Measurements from ENCODE around the gene ADAM33. TPM values are rescaled to one million over a fixed set of nuclear protein-coding genes. Genes with fewer than 3 reads are reported as not detected.

ADAM33 gene
- total RNA-seq, 1 donor: 11.2 TPM

DNA sequence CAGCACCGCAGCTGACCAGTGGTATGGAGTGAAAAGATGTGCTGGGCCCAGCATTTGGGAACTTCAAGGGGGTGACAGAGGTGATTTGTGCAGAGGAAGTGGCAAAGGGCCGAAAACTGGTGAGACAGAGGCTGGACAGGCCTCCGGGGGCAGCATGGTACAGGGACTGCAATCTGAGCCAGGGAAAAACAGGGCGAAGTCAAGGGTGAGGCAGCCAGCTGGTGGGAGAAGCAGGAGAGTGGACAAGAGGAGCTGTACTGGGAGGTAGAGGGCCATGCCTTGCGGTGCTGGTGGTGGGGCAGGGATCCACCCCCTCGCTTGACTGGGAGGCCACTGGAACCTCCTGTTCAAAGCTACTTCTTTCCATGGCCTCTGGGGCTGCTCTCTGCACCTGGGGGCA lies 11.3 kb downstream of the ADAM33 start:
- no peak overlapping the region for H2AFZ ChIP-seq (ENCODE audit: low read length)
- DNase-seq (ENCODE audit: insufficient read length, low spot score, missing footprints): peak; percentile 88

GRCh38 chr20:3669710-3670367 lies 12.0 kb downstream of the ADAM33 start:
- TF ChIP-seq, protein P1, sequence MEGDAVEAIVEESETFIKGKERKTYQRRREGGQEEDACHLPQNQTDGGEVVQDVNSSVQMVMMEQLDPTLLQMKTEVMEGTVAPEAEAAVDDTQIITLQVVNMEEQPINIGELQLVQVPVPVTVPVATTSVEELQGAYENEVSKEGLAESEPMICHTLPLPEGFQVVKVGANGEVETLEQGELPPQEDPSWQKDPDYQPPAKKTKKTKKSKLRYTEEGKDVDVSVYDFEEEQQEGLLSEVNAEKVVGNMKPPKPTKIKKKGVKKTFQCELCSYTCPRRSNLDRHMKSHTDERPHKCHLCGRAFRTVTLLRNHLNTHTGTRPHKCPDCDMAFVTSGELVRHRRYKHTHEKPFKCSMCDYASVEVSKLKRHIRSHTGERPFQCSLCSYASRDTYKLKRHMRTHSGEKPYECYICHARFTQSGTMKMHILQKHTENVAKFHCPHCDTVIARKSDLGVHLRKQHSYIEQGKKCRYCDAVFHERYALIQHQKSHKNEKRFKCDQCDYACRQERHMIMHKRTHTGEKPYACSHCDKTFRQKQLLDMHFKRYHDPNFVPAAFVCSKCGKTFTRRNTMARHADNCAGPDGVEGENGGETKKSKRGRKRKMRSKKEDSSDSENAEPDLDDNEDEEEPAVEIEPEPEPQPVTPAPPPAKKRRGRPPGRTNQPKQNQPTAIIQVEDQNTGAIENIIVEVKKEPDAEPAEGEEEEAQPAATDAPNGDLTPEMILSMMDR (IDR thresholded peaks at IDR 0.05; ENCODE audit: extremely low read depth, low read depth, low read length): no peak
- Histone ChIP-seq H3K4me1 (ENCODE audit: insufficient read depth, low read length) (no peaks in the 10 kb centered on the region), H2AFZ (ENCODE audit: low read length) (no peak overlapping the region), H3K27me3 (ENCODE audit: insufficient read depth, low read length) (peaks cover 15% of the 10 kb centered on the region), H3K27ac (ENCODE audit: low read depth, low read length) (no peak overlapping the region), H3K4me2 (ENCODE audit: insufficient read depth, low read length) (no peak overlapping the region), H4K20me1 (ENCODE audit: insufficient read depth, low read length) (no peaks in the 10 kb centered on the region), H3K36me3 (ENCODE audit: insufficient read depth, low read length) (no peaks in the 10 kb centered on the region), H3K79me2 (ENCODE audit: insufficient read depth, low read length) (no peaks in the 10 kb centered on the region), H3K9me3 (ENCODE audit: low read depth, low read length) (no peaks in the 10 kb centered on the region), H3K4me3 (ENCODE audit: insufficient read depth, low read length) (no peak overlapping the region)
- DNase-seq (ENCODE audit: insufficient read length, low spot score, missing footprints): peak; percentile 86

More for the DNA sequence above, 11.3 kb downstream of the ADAM33 start:
- Histone ChIP-seq H3K79me2 (ENCODE audit: insufficient read depth, low read length) (no peaks in the 10 kb centered on the region), H3K4me2 (ENCODE audit: insufficient read depth, low read length) (no peak overlapping the region), H3K4me3 (ENCODE audit: insufficient read depth, low read length) (no peak overlapping the region), H3K27me3 (ENCODE audit: insufficient read depth, low read length) (peaks cover 20% of the 10 kb centered on the region), H3K36me3 (ENCODE audit: insufficient read depth, low read length) (no peaks in the 10 kb centered on the region), H3K27ac (ENCODE audit: low read depth, low read length) (no peak overlapping the region), H4K20me1 (ENCODE audit: insufficient read depth, low read length) (no peaks in the 10 kb centered on the region), H3K9me3 (ENCODE audit: low read depth, low read length) (no peaks in the 10 kb centered on the region), H3K4me1 (ENCODE audit: insufficient read depth, low read length) (no peaks in the 10 kb centered on the region)
- TF ChIP-seq, protein P1 (IDR thresholded peaks at IDR 0.05; ENCODE audit: extremely low read depth, low read depth, low read length): peak; percentile 11

DNA sequence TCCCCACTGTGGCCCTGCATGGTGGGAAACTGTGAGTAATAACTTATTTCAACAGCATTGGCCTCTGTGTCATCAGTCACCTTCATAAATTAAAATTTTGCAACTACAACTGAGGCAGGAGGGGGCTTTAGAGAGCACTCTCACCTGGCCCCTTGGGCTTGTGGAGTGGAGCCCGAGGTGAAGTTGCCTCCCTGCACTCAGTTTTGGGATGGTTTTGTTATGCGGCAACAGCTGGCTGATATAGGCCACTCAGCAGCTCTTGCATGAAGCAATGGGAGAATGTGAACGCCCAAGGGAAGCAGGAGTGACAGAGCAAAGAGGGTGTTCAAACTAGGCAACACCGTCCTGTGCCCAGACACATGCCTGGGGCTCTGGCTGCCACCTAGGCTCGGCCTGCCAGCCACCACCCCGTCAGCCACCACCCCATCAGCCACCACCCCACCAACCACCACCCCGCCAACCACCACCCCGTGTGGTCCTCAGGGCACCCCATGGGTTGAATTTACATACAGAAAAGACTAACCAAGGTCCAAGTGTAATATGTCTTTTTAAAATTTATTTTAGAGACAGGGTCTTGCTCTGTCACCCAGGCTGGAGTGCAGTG lies 14.3 kb downstream of the ADAM33 start:
- peak; percentile 38 for DNase-seq (ENCODE audit: insufficient read length, low spot score, missing footprints)
- Histone ChIP-seq H4K20me1 (ENCODE audit: insufficient read depth, low read length) (no peaks in the 10 kb centered on the region), H3K4me3 (ENCODE audit: insufficient read depth, low read length) (no peak overlapping the region), H3K27ac (ENCODE audit: low read depth, low read length) (no peak overlapping the region), H3K4me2 (ENCODE audit: insufficient read depth, low read length) (no peak overlapping the region), H3K9me3 (ENCODE audit: low read depth, low read length) (no peaks in the 10 kb centered on the region), H3K79me2 (ENCODE audit: insufficient read depth, low read length) (no peaks in the 10 kb centered on the region), H3K36me3 (ENCODE audit: insufficient read depth, low read length) (no peaks in the 10 kb centered on the region), H3K4me1 (ENCODE audit: insufficient read depth, low read length) (no peaks in the 10 kb centered on the region), H3K27me3 (ENCODE audit: insufficient read depth, low read length) (peaks cover 14% of the 10 kb centered on the region), H2AFZ (ENCODE audit: low read length) (no peak overlapping the region)
- TF ChIP-seq, protein P1 (IDR thresholded peaks at IDR 0.05; ENCODE audit: extremely low read depth, low read depth, low read length): no peak

DNA sequence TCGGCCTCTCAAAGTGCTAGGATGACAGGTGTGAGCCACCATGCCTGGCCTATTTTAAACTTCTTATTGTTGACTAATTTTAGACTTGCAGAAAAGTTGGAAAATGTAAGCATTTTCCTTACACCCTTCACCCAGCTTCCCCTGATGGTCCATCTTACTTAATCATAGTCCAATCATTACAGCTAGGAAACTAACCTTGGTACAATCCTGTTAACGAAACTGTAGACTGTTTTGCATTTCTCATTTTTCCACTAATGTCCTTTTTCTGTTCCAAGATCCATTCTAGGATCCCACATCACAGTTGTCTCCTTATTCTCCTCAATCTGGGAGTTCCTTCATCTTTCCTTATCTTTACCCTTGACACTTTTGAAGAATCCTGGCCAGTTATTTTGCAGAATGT lies 18.0 kb downstream of the ADAM33 start:
- no peak overlapping the region for H3K27ac ChIP-seq (ENCODE audit: low read depth, low read length)

More for the DNA sequence above, 18.0 kb downstream of the ADAM33 start:
- Histone ChIP-seq H3K4me1 (ENCODE audit: insufficient read depth, low read length) (no peaks in the 10 kb centered on the region), H3K4me2 (ENCODE audit: insufficient read depth, low read length) (no peak overlapping the region), H2AFZ (ENCODE audit: low read length) (no peak overlapping the region), H3K27me3 (ENCODE audit: insufficient read depth, low read length) (peaks cover 31% of the 10 kb centered on the region), H4K20me1 (ENCODE audit: insufficient read depth, low read length) (no peaks in the 10 kb centered on the region), H3K4me3 (ENCODE audit: insufficient read depth, low read length) (no peak overlapping the region), H3K79me2 (ENCODE audit: insufficient read depth, low read length) (no peaks in the 10 kb centered on the region), H3K9me3 (ENCODE audit: low read depth, low read length) (no peaks in the 10 kb centered on the region), H3K36me3 (ENCODE audit: insufficient read depth, low read length) (no peaks in the 10 kb centered on the region)
- TF ChIP-seq, protein P1 (IDR thresholded peaks at IDR 0.05; ENCODE audit: extremely low read depth, low read depth, low read length): no peak
- peak; percentile 61 for DNase-seq (ENCODE audit: insufficient read length, low spot score, missing footprints)
